GM12892 (cell line): ENCODE data around the gene LRIG3.

Source experiments
- DNase-seq: peaks from one replicate; pipeline ENCODE4 v3.0.0; 2011; ENCODE audit not compliant: insufficient read length
- FAIRE-seq: peaks from 2 replicates; lab custom pipeline; 2011; peaks lifted over from hg19 to GRCh38; lab: Jason Lieb, UNC
- POLR2A ChIP-seq: IDR thresholded peaks from 2 replicates; pipeline ENCODE4 v1.6.1; 2011; ENCODE audit warnings: low read depth, low read length, control low read depth
- POLR2AphosphoS5 ChIP-seq: IDR thresholded peaks from 2 replicates; pipeline ENCODE4 v1.6.1; 2011; ENCODE audit warnings: low read depth, low read length, control low read depth
- TAF1 ChIP-seq: IDR thresholded peaks from 2 replicates; pipeline ENCODE4 v1.6.1; 2011; ENCODE audit warnings: low read depth, mild to moderate bottlenecking, control low read depth, low read length, borderline replicate concordance

LRIG3 gene

DNA sequence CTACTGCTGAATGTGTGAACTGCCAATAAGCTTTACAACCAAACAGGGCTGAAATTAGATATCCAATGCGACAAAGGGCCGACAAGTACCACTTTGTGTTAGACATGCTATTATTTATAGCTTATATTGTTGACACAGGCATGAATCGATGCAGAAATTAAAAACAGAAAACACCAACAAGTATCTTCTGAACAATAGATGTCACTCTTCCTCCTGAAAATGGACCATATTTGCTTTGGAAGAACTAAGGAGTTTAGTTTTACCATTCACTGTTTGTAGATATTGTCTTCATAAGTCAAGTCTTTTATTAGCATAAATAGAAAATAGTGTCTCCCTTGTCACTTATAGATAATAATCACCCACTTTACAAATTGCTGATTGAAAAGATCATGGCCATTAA lies 86.5 kb downstream of the LRIG3 start:
- DNase-seq (no peak), FAIRE-seq (no peak)

DNA sequence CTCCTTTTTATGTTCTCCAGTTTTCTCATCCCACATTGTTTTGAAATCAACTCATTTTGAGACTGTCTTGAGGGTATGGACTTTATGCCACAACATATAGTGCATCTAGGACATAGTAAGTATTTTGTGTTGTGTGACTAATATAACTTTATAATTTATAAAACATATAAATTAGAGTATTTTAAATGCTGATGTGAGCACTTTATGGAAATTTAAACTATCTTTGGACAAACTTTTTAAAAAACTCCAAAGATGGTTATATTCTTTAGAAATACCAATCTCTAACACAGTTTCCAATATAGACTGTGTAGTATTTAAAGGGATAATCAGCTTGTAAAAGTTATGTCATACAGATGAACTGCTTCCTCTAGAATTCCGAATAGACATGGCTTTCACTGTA lies 87.4 kb downstream of the LRIG3 start:
- TF ChIP-seq POLR2A = no peak
- no peak for TF ChIP-seq TAF1
- no peak for TF ChIP-seq POLR2AphosphoS5
- DNase-seq = no peak
- FAIRE-seq = no peak

More for the DNA sequence above, 86.5 kb downstream of the LRIG3 start:
- no peak for TF ChIP-seq POLR2AphosphoS5
- no peak for TF ChIP-seq TAF1
